Heart right ventricle (tissue), 16 donors: ENCODE data around the gene CIB2. TPM values are rescaled to one million over a fixed set of nuclear protein-coding genes. Genes with fewer than 3 reads are reported as not detected.

Source experiments
- ATAC-seq, 8 donors: fragments of 200-7000 bp; cut with Tn5 transposase; one replicate each; pipeline ENCODE4 v1.9.1; 2020; ENCODE audit warnings: mild to moderate bottlenecking in 8 of 8, moderate library complexity in 8 of 8, moderate number of reproducible peaks in 1 of 8
- DNase-seq, 2 donors: peaks; one replicate each; pipeline ENCODE4 v3.0.0-alpha.2; 2020
- H3K27ac ChIP-seq, 10 donors: fragments of 200-600 bp; sonication (generic) in 2 of 10; one replicate each; pipeline versions ENCODE4 v1.5.0 to v1.8.0; 2020 to 2022; ENCODE audit warnings: mild to moderate bottlenecking in 3 of 10
- H3K27me3 ChIP-seq, 7 donors: fragments of 200-600 bp; one replicate each; pipeline ENCODE4 v1.8.0; 2021 to 2022; ENCODE audit warnings: mild to moderate bottlenecking in 2 of 7
- H3K36me3 ChIP-seq, 9 donors: fragments of 200-600 bp; sonication (generic) in 1 of 9; one replicate each; pipeline versions ENCODE4 v1.5.0 to v1.8.0; 2020 to 2022; ENCODE audit warnings: mild to moderate bottlenecking in 2 of 9
- H3K4me1 ChIP-seq, 9 donors: fragments of 200-600 bp; sonication (generic) in 1 of 9; one replicate each; pipeline versions ENCODE4 v1.5.0 to v1.8.0; 2020 to 2022; ENCODE audit warnings: mild to moderate bottlenecking in 4 of 9
- H3K4me3 ChIP-seq, 10 donors: fragments of 200-600 bp; sonication (generic) in 2 of 10; one replicate each; pipeline versions ENCODE4 v1.5.0 to v1.8.0; 2020 to 2022; ENCODE audit warnings: mild to moderate bottlenecking in 7 of 10, moderate library complexity in 2 of 10
- H3K9me3 ChIP-seq, 11 donors: fragments of 200-600 bp in 10 of 11; sonication (generic) in 2 of 11; one replicate each; pipeline versions ENCODE4 v1.5.0 to v1.8.0; 2013 to 2022; ENCODE audit warnings: mild to moderate bottlenecking in 2 of 11, control low read depth in 1 of 11, moderate library complexity in 1 of 11
- CTCF ChIP-seq, 9 donors: fragments of 200-600 bp; sonication (generic) in 2 of 9; IDR thresholded peaks; one replicate each; pipeline versions ENCODE4 v1.5.0 to v1.8.0; 2021 to 2022; ENCODE audit warnings: antibody characterized with exemption in 9 of 9, mild to moderate bottlenecking in 5 of 9, moderate library complexity in 1 of 9
- WGBS, 2 donors: extraction: QIAGEN DNeasy Blood & Tissue Kit; methylation state at CpG; one replicate each; pipeline ENCODE4 v1.1.7; 2013; ENCODE audit warnings: inconsistent platforms in 1 of 2; 5-methylcytosine and 5-hydroxymethylcytosine counted together
- intact Hi-C, 10 donors: fragments of 100-400 bp; cut with DNase I; formaldehyde crosslinking; loops; one replicate each; pipeline versions ENCODE4 v1.11.1 to v1.14.2; 2022
- polyA plus RNA-seq, 2 donors: library from polyadenylated mRNA; stranded (reverse); fragments of 200-250 nt; gene quantifications; one replicate each; pipeline ENCODE4 v1.2.3, GENCODE V29; 2013
- total RNA-seq, 10 donors: library from RNA; stranded (reverse); fragmentation: NEBNext Ultra II Directional in 3 of 10; extraction: Animal tissue kit (Norgen Biotek cat#: 25700) in 3 of 10; gene quantifications; one replicate each; pipeline versions ENCODE4 v1.2.1 to v1.2.4, GENCODE V29; 2021 to 2023
- donor health status: Arrhythmogenic right ventricular cardiomyopathy.
- donor health status: ischemic (EF 13 %, LVEDD 7.1; RV severe dilation, severe dysfunction).
- donor health status: healthy with polysubstance abuse.
- donor health status: DM: no; HTN: yes; CAD: no.
- donor health status: DM: no; HTN: no; CAD: no.
- donor health status: ischemic (EF 25% LVEDD 6.9; RV normal size, moderate dysfunction).
- donor health status: ischemic (EF 25% LVEDD 5.7; RV mildly dilated, moderate dysfunction).
- donor health status: healthy.
- donor health status: DM: yes; HTN: yes; CAD: no.
- donor health status: Ischemic cardiomyopathy.
- donor health status: ischemic (EF 35%, LVEDD 5.7; RV mildly dilated, moderate dysfunction).
- donor health status: nonischemic (EF 11% LVEDD 7.7; RV severe dilation, severe dysfunction).
- donor health status: DM: yes; HTN: yes; CAD: no.
- donor health status: PGD.
- donor health status: ischemic (EF 29% LVEDD 5.4; RV normal size, mild dysfunction).
- donor health status: nonischemic (EF 23%, LVEDD 6.1; RV moderate dilation, normal function).

Gene CIB2
- total and polyA plus RNA-seq, 12 donors = 2.6 to 32.3 (median 13.7) TPM

- no peaks in the 10 kb centered on the region for H3K9me3 ChIP-seq
- TF ChIP-seq CTCF (IDR thresholded peaks at IDR 0.05) = no peak
- H3K4me3 ChIP-seq = no peak overlapping the region
- H3K27me3 ChIP-seq = no peaks in the 10 kb centered on the region
- DNase-seq = peak in 1 of 2 donors; percentile 46
- H3K4me1 ChIP-seq = peaks cover 13 to 87% (median 66%) of the 10 kb centered on the region in 9 donors
- WGBS, 2 donors = 38 to 45% methylated on average over 2 of the region's 2 CpGs
- peak overlapping the region in 8 of 10 donors; percentile 3 to 79 (median 42) for H3K27ac ChIP-seq
- intact Hi-C loops = no loop called here
- H3K36me3 ChIP-seq = peaks cover 0 to 23% (median 0%) of the 10 kb centered on the region in 9 donors
- ATAC-seq = peak; percentile 68 to 88 (median 80)
Observed at GRCh38 chr15:78056714-78057269, 74.5 kb downstream of the CIB2 start.

GRCh38 chr15:78055919-78056713 is 75.1 kb downstream of the CIB2 start:
- H3K36me3 ChIP-seq = peaks cover 0 to 23% (median 0%) of the 10 kb centered on the region in 9 donors
- H3K4me3 ChIP-seq = no peak overlapping the region
- ATAC-seq (peak; percentile 43 to 67 (median 62)), DNase-seq (peak in 1 of 2 donors; percentile 41)
- WGBS, 2 donors = 45 to 54% methylated on average over 2 of the region's 2 CpGs
- peaks cover 13 to 88% (median 66%) of the 10 kb centered on the region in 9 donors for H3K4me1 ChIP-seq
- intact Hi-C loops = no loop called here
- H3K27me3 ChIP-seq = no peaks in the 10 kb centered on the region
- no peaks in the 10 kb centered on the region for H3K9me3 ChIP-seq
- peak overlapping the region in 7 of 10 donors; percentile 11 to 79 (median 56) for H3K27ac ChIP-seq
- TF ChIP-seq CTCF (IDR thresholded peaks at IDR 0.05) = no peak

GRCh38 chr15:78054966-78055365 is 76.3 kb downstream of the CIB2 start:
- 97 to 98% methylated on average over 1 of the region's 1 CpG for WGBS, 2 donors
- H3K4me3 ChIP-seq = no peak overlapping the region
- peak overlapping the region in 1 of 10 donors; percentile 79 for H3K27ac ChIP-seq
- intact Hi-C loops = loop anchor here in 1 of 10 donors (5.0 kb wide), 1 partner anchor 37 kb away; the partner anchor contains the start of gene SH2D7
- DNase-seq = no peak
- no peak for TF ChIP-seq CTCF (IDR thresholded peaks at IDR 0.05)
- no peaks in the 10 kb centered on the region for H3K27me3 ChIP-seq
- no peaks in the 10 kb centered on the region for H3K9me3 ChIP-seq
- ATAC-seq = no peak
- peaks cover 15 to 98% (median 75%) of the 10 kb centered on the region in 9 donors for H3K4me1 ChIP-seq
- peaks cover 0 to 27% (median 0%) of the 10 kb centered on the region in 9 donors for H3K36me3 ChIP-seq

Other genes starting within 250 kb of the CIB2 start
- gene TBC1D2B, start 53.7 kb downstream of the CIB2 start, total RNA-seq = 10 to 100 TPM in 5 of 10 donors, 1 to 10 TPM in 5; 6.3 to 20.8 (median 10.0) TPM
- gene TBC1D2B, start 53.7 kb downstream of the CIB2 start, polyA plus RNA-seq = 1 to 10 TPM; 4.7 to 7.6 TPM
- not detected for gene SH2D7, start 38.9 kb downstream of the CIB2 start, total RNA-seq
- gene SH2D7, start 38.9 kb downstream of the CIB2 start, polyA plus RNA-seq = not detected
- gene IDH3A, start 17.9 kb upstream of the CIB2 start, total RNA-seq = 100 to 1,000 TPM; 315 to 509 (median 460) TPM
- 100 to 1,000 TPM; 110 to 125 TPM for gene IDH3A, start 17.9 kb upstream of the CIB2 start, polyA plus RNA-seq
- under 1 TPM in 2 of 10 donors, not detected in 8; 0.22 to 0.30 TPM for gene ACSBG1, start 103.1 kb upstream of the CIB2 start, total RNA-seq
- gene ACSBG1, start 103.1 kb upstream of the CIB2 start, polyA plus RNA-seq = under 1 TPM; 0.59 to 0.65 TPM
- gene DNAJA4, start 133.1 kb upstream of the CIB2 start, total RNA-seq = 100 to 1,000 TPM in 8 of 10 donors, 10 to 100 TPM in 2; 78.9 to 210 (median 150) TPM
- 100 to 1,000 TPM in 1 of 2 donors, 10 to 100 TPM in 1; 40.0 to 226 TPM for gene DNAJA4, start 133.1 kb upstream of the CIB2 start, polyA plus RNA-seq
- 10 to 100 TPM; 24.0 to 32.8 (median 26.4) TPM for gene SKIC8, start 168.2 kb upstream of the CIB2 start, total RNA-seq
- 10 to 100 TPM; 33.8 to 37.0 TPM for gene SKIC8, start 168.2 kb upstream of the CIB2 start, polyA plus RNA-seq
- not detected for gene CRABP1, start 208.9 kb upstream of the CIB2 start, total RNA-seq
- not detected for gene CRABP1, start 208.9 kb upstream of the CIB2 start, polyA plus RNA-seq